Endothelial cell of umbilical vein (primary cell): Measurements from ENCODE around the gene NECTIN2. TPM values are rescaled to one million over a fixed set of nuclear protein-coding genes. Genes with fewer than 3 reads are reported as not detected.

Experiments used
- BruUV-seq: library from RNA; stranded (reverse); fragments of 400-500 nt; replicated peaks from 2 replicates; lab custom pipeline; 2021; lab: Mats Ljungman, UMichigan
- CTCF ChIA-PET: fragments of 300-600, 350-600 bp; sonication (Branson Sonifier 250); formaldehyde crosslinking; loops from one replicate; lab custom pipeline; 2021; ENCODE audit warnings: antibody characterized with exemption, inconsistent platforms; lab: Charles Lee
- POLR2A ChIA-PET: fragments of 300-600, 350-600 bp; sonication (Branson Sonifier 250); formaldehyde crosslinking; loops from one replicate; lab custom pipeline; 2021; ENCODE audit warnings: antibody characterized with exemption, inconsistent platforms; lab: Charles Lee
- DNase-seq: peaks from one replicate; pipeline ENCODE4 v3.0.0-alpha.2; 2011; ENCODE audit warnings: low read depth, low spot score
- FAIRE-seq: peaks from 2 replicates; lab custom pipeline; 2011; peaks lifted over from hg19 to GRCh38; lab: Jason Lieb, UNC
- H2AFZ ChIP-seq: 2 replicates; pipeline ENCODE4 v1.6.0; 2012; ENCODE audit warnings: low read depth, low read length, control low read depth, inconsistent platforms
- H3K27ac ChIP-seq: 2 replicates; pipeline ENCODE4 v1.5.1; 2011; ENCODE audit warnings: low read depth, mild to moderate bottlenecking, control low read depth, low read length, moderate library complexity; ENCODE audit not compliant: insufficient read depth
- H3K27me3 ChIP-seq, 2 experiments: 2 replicates each; pipeline versions ENCODE4 v1.6.0 to v1.6.1; 2011; ENCODE audit warnings: low read length in 2 of 2, mixed read lengths in 1 of 2; ENCODE audit not compliant: control insufficient read depth in 2 of 2, insufficient read depth in 2 of 2
- H3K36me3 ChIP-seq, 2 experiments: 2 replicates in 1 of 2; 3 replicates in 1 of 2; pipeline ENCODE4 v1.5.1; 2011; ENCODE audit warnings: low read length in 2 of 2, mild to moderate bottlenecking in 1 of 2, moderate library complexity in 1 of 2; ENCODE audit not compliant: control insufficient read depth in 2 of 2, insufficient read depth in 2 of 2; ENCODE audit errors: extremely low read depth in 1 of 2
- H3K4me1 ChIP-seq: 3 replicates; pipeline ENCODE4 v1.5.1; 2011; ENCODE audit warnings: mild to moderate bottlenecking, low read length; ENCODE audit not compliant: control insufficient read depth, insufficient read depth; ENCODE audit errors: extremely low read depth
- H3K4me2 ChIP-seq: 2 replicates; pipeline ENCODE4 v1.6.1; 2011; ENCODE audit warnings: low read length, control low read depth, mixed read lengths; ENCODE audit not compliant: insufficient read depth
- H3K4me3 ChIP-seq, 3 experiments: fragments of 200-600 bp in 1 of 3; sonication (generic), shearing (Covaris generic) in 1 of 3; replicated peaks in 1 of 3; 2 replicates each; pipeline ENCODE4 v1.5.1; 2011 to 2016; ENCODE audit warnings: control low read depth in 3 of 3, low read length in 3 of 3, mild to moderate bottlenecking in 2 of 3, inconsistent platforms in 1 of 3, low read depth in 1 of 3, moderate library complexity in 1 of 3; ENCODE audit not compliant: insufficient read depth in 1 of 3
- H3K79me2 ChIP-seq: 2 replicates; pipeline ENCODE4 v1.6.0; 2012; ENCODE audit warnings: low read length, inconsistent platforms; ENCODE audit not compliant: control insufficient read depth, insufficient read depth
- H3K9ac ChIP-seq: replicated peaks from 2 replicates; pipeline ENCODE3; 2011; ENCODE audit warnings: low read length, control low read depth; ENCODE audit not compliant: insufficient read depth; ENCODE audit errors: extremely low read depth
- H3K9me1 ChIP-seq: replicated peaks from 3 replicates; pipeline ENCODE4 v1.6.0; 2011; ENCODE audit warnings: mild to moderate bottlenecking, low read length; ENCODE audit not compliant: control insufficient read depth, insufficient read depth; ENCODE audit errors: extremely low read depth
- H3K9me3 ChIP-seq: replicated peaks from 2 replicates; pipeline ENCODE4 v1.5.1; 2012; ENCODE audit warnings: low read length, inconsistent platforms; ENCODE audit not compliant: control insufficient read depth, insufficient read depth
- H4K20me1 ChIP-seq: replicated peaks from 2 replicates; pipeline ENCODE3; 2011; ENCODE audit warnings: mild to moderate bottlenecking, low read length; ENCODE audit not compliant: control insufficient read depth, insufficient read depth; ENCODE audit errors: extremely low read depth
- CTCF ChIP-seq, 2 donors: IDR thresholded peaks; 1 replicate in 1 of 2; 2 replicates in 1 of 2; pipeline ENCODE4 v1.5.1; 2011; ENCODE audit warnings: low read length in 2 of 2, mild to moderate bottlenecking in 2 of 2, moderate library complexity in 2 of 2, control low read depth in 1 of 2, inconsistent platforms in 1 of 2, low read depth in 1 of 2; ENCODE audit not compliant: insufficient read depth in 1 of 2; ENCODE audit errors: extremely low read depth in 1 of 2
- EZH2 ChIP-seq: IDR thresholded peaks from 2 replicates; pipeline ENCODE4 v1.6.1; 2012; ENCODE audit warnings: borderline replicate concordance, low read depth, mild to moderate bottlenecking, moderate library complexity, low read length, inconsistent platforms; ENCODE audit not compliant: severe bottlenecking
- FOS ChIP-seq: IDR thresholded peaks from 2 replicates; pipeline ENCODE4 v1.6.1; 2011; ENCODE audit warnings: mild to moderate bottlenecking, low read length, moderate library complexity, borderline replicate concordance; ENCODE audit not compliant: insufficient read depth
- GATA2 ChIP-seq: IDR thresholded peaks from 2 replicates; pipeline ENCODE4 v1.7.0; 2011; ENCODE audit warnings: low read depth, mild to moderate bottlenecking, moderate library complexity, mixed read lengths, low read length; ENCODE audit not compliant: insufficient read length, insufficient read depth
- POLR2AphosphoS5 ChIP-seq: IDR thresholded peaks from 2 replicates; pipeline ENCODE4 v1.6.1; 2012; ENCODE audit warnings: low read depth, mild to moderate bottlenecking, control low read depth, low read length, moderate library complexity; ENCODE audit not compliant: insufficient read depth
- dilution Hi-C: fragments of 300-500 bp; cut with MboI; formaldehyde crosslinking; loops from one replicate; pipeline ENCODE4 v1.15.0; 2019; ENCODE audit warnings: low sequenced_read_pairs; ENCODE audit not compliant: extremely low pct_ligation_motif_present
- intact Hi-C: fragments of 100-400 bp; cut with micrococcal nuclease; formaldehyde crosslinking; loops from one replicate; pipeline ENCODE4 v1.10.0; 2022
- polyA plus RNA-seq, 4 experiments: library from polyadenylated mRNA; depleted of rRNA in 3 of 4; stranded (reverse) in 3 of 4; unstranded in 1 of 4; fragments of >200 nt; gene quantifications; 2 replicates each; pipeline versions ENCODE4 v1.2.1 to v1.2.3, GENCODE V29; 2011 to 2012; ENCODE audit warnings: missing spikeins in 1 of 4
- total RNA-seq: library from RNA; stranded (reverse); gene quantifications from 2 replicates; pipeline ENCODE4 v1.2.3, GENCODE V29; 2021

The NECTIN2 gene
- total and polyA plus RNA-seq, 2 donors (not counting 3 experiments of a cell fraction or from before 2014, with no cell fraction given): 211 to 238 TPM

DNA sequence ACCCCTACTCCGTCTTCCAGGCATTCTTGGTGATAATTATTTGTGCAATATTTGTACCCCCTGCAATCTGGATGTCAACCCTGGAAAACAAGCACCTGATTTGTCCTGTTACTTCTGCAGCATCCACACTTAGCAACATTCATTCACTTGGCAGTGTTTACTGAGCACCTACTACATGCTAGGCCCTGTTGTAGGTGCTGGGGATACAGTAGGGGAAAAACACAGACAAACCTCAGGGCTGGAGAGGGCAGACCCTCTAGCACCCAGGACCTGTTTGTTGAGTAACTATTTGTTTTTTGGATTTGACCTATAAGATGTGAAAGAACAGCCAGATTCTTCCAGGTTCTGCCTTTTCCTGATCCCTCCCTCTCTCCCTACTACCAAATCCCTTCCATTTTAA lies 9.5 kb downstream of the NECTIN2 start:
- FAIRE-seq (no peak), DNase-seq (no peak)
- H3K9me3 ChIP-seq: no peaks in the 10 kb centered on the region
- H3K27ac ChIP-seq: no peak overlapping the region
- no peak overlapping the region for H3K4me2 ChIP-seq
- no peak overlapping the region for H3K9ac ChIP-seq
- no peaks in the 10 kb centered on the region for H3K9me1 ChIP-seq
- peaks cover 18% of the 10 kb centered on the region for H3K4me1 ChIP-seq
- ChIA-PET POLR2A (no interaction called here), CTCF (interaction anchor here (0.6 kb wide), 1 partner anchor 83 kb away, joined by 4 read pairs; no protein-coding TSS in a partner anchor)
- no peaks in the 10 kb centered on the region for H3K27me3 ChIP-seq
- BruUV-seq: no TSS peak
- peaks cover 0 to 11% of the 10 kb centered on the region in 2 experiments for H3K36me3 ChIP-seq
- no peaks in the 10 kb centered on the region for H4K20me1 ChIP-seq
- dilution Hi-C loops: no loop called here
- TF ChIP-seq CTCF (IDR thresholded peaks at IDR 0.05; ENCODE audit: extremely low read depth in 1 of 2, insufficient read depth in 1 of 2, low read depth in 1 of 2, low read length in 2 of 2) (no peak), GATA2 (no peak), FOS (no peak)
- no peak overlapping the region for H2AFZ ChIP-seq
- H3K79me2 ChIP-seq: peaks cover 89% of the 10 kb centered on the region
- intact Hi-C loops: loop anchor here (1.0 kb wide), 1 partner anchor 7 kb away; no protein-coding TSS in a partner anchor
- no peak overlapping the region for H3K4me3 ChIP-seq

DNA sequence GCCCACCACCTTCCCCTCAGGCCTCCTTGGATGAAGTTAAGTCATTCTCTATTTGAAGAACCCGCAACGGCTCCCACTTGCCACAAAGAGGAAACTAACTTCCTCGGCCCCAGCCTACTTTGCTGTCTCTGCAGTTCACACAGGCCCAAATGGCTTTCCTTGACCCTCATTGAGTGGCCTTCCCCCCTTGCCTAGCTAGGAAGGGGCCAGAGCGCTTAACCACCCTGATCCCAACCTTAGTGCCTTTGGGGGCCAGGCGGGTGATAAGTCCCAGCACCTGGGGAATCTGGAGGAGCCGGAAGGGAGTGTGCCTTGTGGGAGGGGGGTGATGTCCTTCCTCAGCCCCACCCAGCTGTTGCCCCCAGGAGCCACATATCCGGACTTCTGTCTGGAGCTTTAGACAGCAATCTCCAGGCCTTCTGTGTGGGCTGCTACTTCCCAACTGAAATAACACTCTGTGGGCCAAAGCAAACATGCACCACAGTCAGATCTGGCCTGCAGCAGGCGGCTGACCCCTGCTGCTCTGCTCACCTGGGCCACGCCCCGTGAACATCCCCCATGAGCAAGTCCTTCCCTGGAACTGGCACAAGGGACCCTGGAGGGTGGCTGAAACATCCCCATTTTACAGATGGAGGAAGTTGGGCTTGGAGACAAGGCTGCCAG lies 10.5 kb downstream of the NECTIN2 start:
- intact Hi-C loops (loop anchor here (1.0 kb wide), 1 partner anchor 8 kb away; no protein-coding TSS in a partner anchor), dilution Hi-C loops (no loop called here)
- no peak overlapping the region for H2AFZ ChIP-seq
- DNase-seq: peak; percentile 79
- POLR2A ChIA-PET: interaction anchor here (0.8 kb wide), 1 partner anchor 8 kb away, joined by 3 read pairs; no protein-coding TSS in a partner anchor
- no peaks in the 10 kb centered on the region for H3K9me3 ChIP-seq
- peaks cover 0 to 10% of the 10 kb centered on the region in 2 experiments for H3K36me3 ChIP-seq
- H3K9ac ChIP-seq: no peak overlapping the region
- no peaks in the 10 kb centered on the region for H3K9me1 ChIP-seq
- H3K4me2 ChIP-seq: peak overlapping the region; percentile 13
- peak overlapping the region; percentile 69 for H3K27ac ChIP-seq
- no peak overlapping the region for H3K4me3 ChIP-seq
- BruUV-seq: no TSS peak
- H3K27me3 ChIP-seq: no peaks in the 10 kb centered on the region
- peak; percentile 75 for FAIRE-seq
- peaks cover 89% of the 10 kb centered on the region for H3K79me2 ChIP-seq
- H4K20me1 ChIP-seq: no peaks in the 10 kb centered on the region
- H3K4me1 ChIP-seq: peaks cover 14% of the 10 kb centered on the region
- TF ChIP-seq POLR2AphosphoS5: peak; percentile 81
- peak; percentile 47 for TF ChIP-seq GATA2
- TF ChIP-seq EZH2: no peak
- CTCF ChIA-PET: interaction anchor here (0.7 to 1.6 kb wide), 5 partner anchors 8 to 133 kb away, joined by 3 to 4 read pairs (median 3); no protein-coding TSS in a partner anchor
